Thyroid gland (tissue), 4 donors: ENCODE data around the gene FAM168B. TPM values are rescaled to one million over a fixed set of nuclear protein-coding genes. Genes with fewer than 3 reads are reported as not detected.

Experiments used
- DNase-seq, 2 donors: peaks; one replicate each; pipeline ENCODE4 v3.0.0-alpha.2; 2019
- H3K27ac ChIP-seq, 3 donors: fragments of 200-600 bp; sonication (generic); 1 replicate in 2 of 3; 2 replicates in 1 of 3; pipeline ENCODE4 v1.5.1; 2016 to 2019; ENCODE audit warnings: mild to moderate bottlenecking in 1 of 3, moderate library complexity in 1 of 3
- H3K27me3 ChIP-seq: fragments of 200-600 bp; sonication (generic); one replicate; pipeline ENCODE4 v1.5.1; 2019
- H3K36me3 ChIP-seq, 2 donors: fragments of 200-600 bp; sonication (generic); one replicate each; pipeline ENCODE4 v1.5.1; 2016 to 2019
- H3K4me1 ChIP-seq, 2 donors: fragments of 200-600 bp; sonication (generic); one replicate each; pipeline ENCODE4 v1.5.1; 2017 to 2019
- H3K4me3 ChIP-seq, 3 donors: fragments of 200-600 bp; sonication (generic); replicated peaks in 1 of 3; 1 replicate in 2 of 3; 2 replicates in 1 of 3; pipeline ENCODE4 v1.5.1; 2016; ENCODE audit warnings: mild to moderate bottlenecking in 1 of 3
- H3K9me3 ChIP-seq: fragments of 200-600 bp; sonication (generic); one replicate; pipeline ENCODE4 v1.5.1; 2017
- POLR2A ChIP-seq, 2 donors: fragments of 450-650 bp; IDR thresholded peaks; one replicate each; pipeline ENCODE4 v1.6.1; 2017; ENCODE audit warnings: antibody characterized with exemption in 2 of 2, mild to moderate bottlenecking in 2 of 2, moderate library complexity in 1 of 2
- WGBS, 2 donors: methylation state at CpG; one replicate each; pipeline ENCODE4 v1.1.5; 2017; 5-methylcytosine and 5-hydroxymethylcytosine counted together
- intact Hi-C: fragments of 100-400 bp; cut with DNase I; formaldehyde crosslinking; loops from one replicate; pipeline ENCODE4 v1.15.1; 2023
- total RNA-seq, 4 donors: library from RNA; depleted of rRNA; stranded (reverse); fragments of >200 nt; gene quantifications; one replicate each; pipeline ENCODE4 v1.2.3, GENCODE V29; 2016
- TF ChIP-seq, protein P1 (sequence below), 6 experiments: fragments of 200-600 bp in 3 of 6; fragments of 450-650 bp in 3 of 6; sonication (generic) in 3 of 6; IDR thresholded peaks; one replicate each; pipeline ENCODE4 v1.5.1; 2016 to 2019; ENCODE audit warnings: antibody characterized with exemption in 6 of 6, mild to moderate bottlenecking in 2 of 6, inconsistent platforms in 1 of 6, moderate library complexity in 1 of 6

Gene FAM168B
- total RNA-seq, 4 donors from 2014 or later, result 110 to 156 (median 146) TPM

DNA sequence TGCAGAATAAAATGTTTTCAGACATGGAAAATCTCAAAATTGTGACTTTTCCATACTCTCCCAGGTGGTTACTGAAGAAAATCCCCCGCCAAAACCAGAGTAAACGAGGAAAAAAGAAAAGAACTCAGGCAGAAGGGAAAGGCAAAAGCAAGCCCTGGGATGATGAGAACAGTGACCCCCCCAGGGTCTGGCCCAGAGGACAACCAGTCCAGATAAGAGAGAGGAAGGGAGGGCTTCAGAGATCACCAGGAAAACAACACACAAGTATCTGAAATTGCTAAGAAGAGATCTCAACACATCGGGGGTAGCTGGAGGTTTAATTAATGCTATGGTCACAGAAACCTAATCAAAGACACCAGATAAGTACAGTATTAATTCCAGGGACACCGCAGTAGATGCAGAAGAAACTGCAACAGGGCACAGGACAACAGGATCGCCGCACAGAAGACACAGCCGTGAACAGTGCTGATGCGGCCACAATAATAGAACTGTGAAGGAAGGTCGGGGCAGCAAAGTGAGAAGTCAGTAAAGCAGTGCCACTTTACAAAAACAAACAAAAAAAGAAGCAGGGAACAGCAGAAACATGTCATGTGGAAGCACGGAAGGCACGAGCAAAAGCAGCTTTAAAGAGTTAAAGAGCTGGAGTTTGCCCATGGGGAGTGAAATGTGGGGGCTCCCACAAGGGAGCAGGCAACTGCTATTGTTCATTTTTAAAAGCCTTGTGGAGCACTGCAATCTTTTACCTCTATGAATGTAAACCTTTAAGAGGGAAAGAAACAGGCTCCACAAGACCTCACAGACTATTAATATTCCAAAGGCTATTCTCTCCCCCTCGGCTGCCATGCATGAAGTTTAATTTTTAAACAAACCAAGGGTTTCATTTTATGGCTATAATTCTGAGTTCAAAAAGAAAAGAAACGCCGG lies 28.4 kb downstream of the FAM168B start:
- intact Hi-C loops, result no loop called here
- Histone ChIP-seq H3K4me3 (no peak overlapping the region), H3K27me3 (no peaks in the 10 kb centered on the region), H3K27ac (no peak overlapping the region), H3K4me1 (peaks cover 29 to 33% of the 10 kb centered on the region in 2 donors), H3K36me3 (peaks cover 0 to 5% of the 10 kb centered on the region in 2 donors), H3K9me3 (no peaks in the 10 kb centered on the region)
- no peak for TF ChIP-seq POLR2A (IDR thresholded peaks at IDR 0.05)
- TF ChIP-seq, protein P1, sequence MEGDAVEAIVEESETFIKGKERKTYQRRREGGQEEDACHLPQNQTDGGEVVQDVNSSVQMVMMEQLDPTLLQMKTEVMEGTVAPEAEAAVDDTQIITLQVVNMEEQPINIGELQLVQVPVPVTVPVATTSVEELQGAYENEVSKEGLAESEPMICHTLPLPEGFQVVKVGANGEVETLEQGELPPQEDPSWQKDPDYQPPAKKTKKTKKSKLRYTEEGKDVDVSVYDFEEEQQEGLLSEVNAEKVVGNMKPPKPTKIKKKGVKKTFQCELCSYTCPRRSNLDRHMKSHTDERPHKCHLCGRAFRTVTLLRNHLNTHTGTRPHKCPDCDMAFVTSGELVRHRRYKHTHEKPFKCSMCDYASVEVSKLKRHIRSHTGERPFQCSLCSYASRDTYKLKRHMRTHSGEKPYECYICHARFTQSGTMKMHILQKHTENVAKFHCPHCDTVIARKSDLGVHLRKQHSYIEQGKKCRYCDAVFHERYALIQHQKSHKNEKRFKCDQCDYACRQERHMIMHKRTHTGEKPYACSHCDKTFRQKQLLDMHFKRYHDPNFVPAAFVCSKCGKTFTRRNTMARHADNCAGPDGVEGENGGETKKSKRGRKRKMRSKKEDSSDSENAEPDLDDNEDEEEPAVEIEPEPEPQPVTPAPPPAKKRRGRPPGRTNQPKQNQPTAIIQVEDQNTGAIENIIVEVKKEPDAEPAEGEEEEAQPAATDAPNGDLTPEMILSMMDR (IDR thresholded peaks at IDR 0.05), result no peak
- 57 to 62% methylated on average over 14 of the region's 14 CpGs for WGBS, 2 donors
- no peak for DNase-seq

DNA sequence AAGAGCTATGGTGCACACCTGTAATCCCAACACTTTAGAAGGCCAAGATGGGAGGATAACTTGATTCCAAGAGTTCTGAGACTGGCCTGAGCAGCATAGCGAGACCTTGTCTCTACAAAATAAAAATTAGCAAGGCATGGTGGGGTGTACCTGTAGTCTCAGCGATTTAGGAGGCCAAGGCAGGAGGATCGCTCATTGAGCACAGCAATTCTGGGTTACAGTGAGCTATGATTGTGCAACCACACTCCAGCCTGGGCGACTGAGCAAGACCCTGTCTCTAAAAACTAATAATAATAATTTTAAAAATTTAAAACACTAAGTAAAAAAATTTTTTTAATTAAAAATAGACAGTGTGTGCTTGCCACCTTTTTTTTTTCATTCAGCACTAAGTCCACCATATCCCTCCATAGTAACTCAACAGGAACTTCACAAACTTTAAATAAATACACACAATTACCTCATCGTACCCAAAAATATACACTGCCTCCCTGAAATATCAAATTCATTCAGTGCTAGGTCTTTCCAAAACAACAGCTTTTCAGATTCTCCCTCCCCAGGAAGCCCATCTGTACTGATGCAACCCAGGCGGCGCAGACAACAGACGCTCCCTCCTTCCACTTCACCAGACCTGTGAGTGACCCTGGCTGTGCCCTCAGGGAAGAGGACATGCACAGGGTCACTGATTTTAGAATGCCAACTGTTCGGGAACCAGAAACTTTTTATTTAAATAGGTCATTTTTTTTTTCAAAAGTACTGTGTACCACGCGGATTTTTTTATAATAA lies 29.6 kb downstream of the FAM168B start:
- no peak for DNase-seq
- no peak overlapping the region for H3K4me3 ChIP-seq
- no peaks in the 10 kb centered on the region for H3K27me3 ChIP-seq
- no peaks in the 10 kb centered on the region for H3K9me3 ChIP-seq
- H3K4me1 ChIP-seq, result peaks cover 29 to 33% of the 10 kb centered on the region in 2 donors
- H3K36me3 ChIP-seq, result peaks cover 0 to 5% of the 10 kb centered on the region in 2 donors
- WGBS, 2 donors, result 81 to 89% methylated on average over 11 of the region's 11 CpGs
- no peak overlapping the region for H3K27ac ChIP-seq
- TF ChIP-seq, protein P1 (IDR thresholded peaks at IDR 0.05), result no peak
- TF ChIP-seq POLR2A (IDR thresholded peaks at IDR 0.05), result no peak
- intact Hi-C loops, result no loop called here

DNA sequence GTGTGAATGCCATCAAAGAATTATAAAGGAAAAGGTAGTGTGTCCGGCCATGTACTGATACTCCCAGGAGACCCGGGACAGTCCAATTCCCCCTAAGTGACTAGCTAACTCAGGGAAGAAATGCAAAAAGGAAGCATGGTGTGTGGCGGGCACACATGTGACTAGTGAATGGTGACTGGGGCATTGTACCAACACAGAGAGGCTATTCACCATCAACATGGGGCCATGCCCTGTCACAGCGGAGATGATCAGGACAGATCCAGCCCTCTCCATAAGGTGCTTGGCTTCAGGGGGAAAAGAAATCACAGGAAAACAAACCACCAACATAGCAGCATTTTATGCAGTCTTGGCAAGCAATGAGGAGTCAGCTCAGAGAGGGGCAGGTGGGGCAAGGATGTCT lies 34.3 kb downstream of the FAM168B start:
- TF ChIP-seq, protein P1 (IDR thresholded peaks at IDR 0.05), result no peak
- no peak for TF ChIP-seq POLR2A (IDR thresholded peaks at IDR 0.05)
- no peak overlapping the region for H3K4me3 ChIP-seq
- no peaks in the 10 kb centered on the region for H3K27me3 ChIP-seq
- no peaks in the 10 kb centered on the region for H3K9me3 ChIP-seq
- H3K36me3 ChIP-seq, result peaks cover 16 to 17% of the 10 kb centered on the region in 2 donors
- no peak for DNase-seq
- intact Hi-C loops, result no loop called here
- 94 to 95% methylated on average over 4 of the region's 4 CpGs for WGBS, 2 donors
- H3K27ac ChIP-seq, result no peak overlapping the region
- peaks cover 25 to 32% of the 10 kb centered on the region in 2 donors for H3K4me1 ChIP-seq

DNA sequence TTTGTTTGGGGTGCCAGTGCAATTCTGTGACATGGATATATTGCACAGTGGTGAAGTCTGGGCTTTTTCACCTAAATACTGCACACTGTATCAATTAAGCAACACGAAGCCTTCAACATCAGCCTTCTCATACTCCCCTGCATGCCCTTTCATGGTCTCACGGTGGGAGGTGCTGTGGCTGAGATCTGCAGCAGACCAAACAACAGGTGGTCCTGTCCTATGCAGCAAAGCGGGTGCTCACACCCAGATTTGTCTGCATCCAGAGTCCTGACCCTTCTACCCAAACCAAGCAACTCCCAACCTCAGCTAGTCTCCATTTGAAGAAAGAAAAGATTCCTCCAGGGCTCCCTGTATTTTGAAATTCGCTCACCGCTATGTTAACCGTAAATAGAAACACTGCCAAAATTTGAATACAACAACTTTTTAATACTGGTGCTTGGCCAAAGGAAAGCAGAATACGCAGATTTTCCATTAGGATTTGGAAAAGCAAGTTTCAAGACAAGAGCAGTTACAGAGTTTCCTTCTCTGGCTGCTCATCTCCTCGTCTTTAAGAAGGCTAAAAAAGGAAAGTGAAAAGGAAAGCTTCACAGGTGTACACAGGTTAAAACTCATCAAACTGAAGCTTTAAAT lies 34.9 kb downstream of the FAM168B start:
- 86 to 90% methylated on average over 8 of the region's 8 CpGs for WGBS, 2 donors
- H3K27me3 ChIP-seq, result no peaks in the 10 kb centered on the region
- H3K4me1 ChIP-seq, result peaks cover 25 to 30% of the 10 kb centered on the region in 2 donors
- no peak for TF ChIP-seq POLR2A (IDR thresholded peaks at IDR 0.05)
- no peaks in the 10 kb centered on the region for H3K9me3 ChIP-seq
- H3K27ac ChIP-seq, result no peak overlapping the region
- DNase-seq, result no peak
- H3K36me3 ChIP-seq, result peaks cover 16 to 18% of the 10 kb centered on the region in 2 donors
- intact Hi-C loops, result no loop called here
- H3K4me3 ChIP-seq, result no peak overlapping the region

DNA sequence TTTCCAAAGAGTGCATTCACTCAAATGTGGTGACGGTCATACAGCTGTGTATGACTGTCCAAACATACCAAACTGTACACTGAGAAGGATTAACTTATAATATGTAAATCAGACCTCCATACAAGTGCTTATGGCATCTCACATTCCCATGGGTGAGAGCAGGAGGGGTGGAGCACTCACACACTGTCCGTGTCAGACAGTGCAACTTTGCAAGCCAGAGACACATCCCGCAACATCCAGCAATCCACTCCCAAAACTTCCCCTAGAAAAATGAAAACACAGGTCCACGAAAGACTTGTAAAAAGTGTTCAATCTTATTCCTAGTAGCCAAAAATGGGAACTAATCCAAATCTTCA lies 36.4 kb downstream of the FAM168B start:
- no peaks in the 10 kb centered on the region for H3K27me3 ChIP-seq
- H3K27ac ChIP-seq, result no peak overlapping the region
- TF ChIP-seq POLR2A (IDR thresholded peaks at IDR 0.05), result no peak
- TF ChIP-seq, protein P1 (IDR thresholded peaks at IDR 0.05), result no peak
- H3K4me1 ChIP-seq, result peaks cover 16 to 24% of the 10 kb centered on the region in 2 donors
- no peak overlapping the region for H3K4me3 ChIP-seq
- H3K9me3 ChIP-seq, result no peaks in the 10 kb centered on the region
- H3K36me3 ChIP-seq, result peaks cover 27% of the 10 kb centered on the region in 2 donors
- intact Hi-C loops, result no loop called here
- no peak for DNase-seq
- 89 to 91% methylated on average over 4 of the region's 4 CpGs for WGBS, 2 donors
